HPDE6-E6E7 (cell line): ENCODE data around the gene IL17RE.
"Not testable (repeated sequence)": the region's sequence is repeated elsewhere in the genome, so short reads cannot be mapped to it uniquely, and the experiment has no call there.

Experiments
- DNase-seq: peaks from one replicate; pipeline ENCODE4 v3.0.0; 2011; ENCODE audit warnings: missing footprints; ENCODE audit errors: extremely low spot score

IL17RE gene

GRCh38 chr3:9934235-9934621 is 31.6 kb downstream of the IL17RE start:
- DNase-seq = no peak

- DNase-seq = no peak
Measured at GRCh38 chr3:9934993-9935392, 32.3 kb downstream of the IL17RE start.

GRCh38 chr3:9935966-9936510 is 33.4 kb downstream of the IL17RE start:
- no peak for DNase-seq

- no peak for DNase-seq
Measured at GRCh38 chr3:9937486-9938238, 35.0 kb downstream of the IL17RE start.

- DNase-seq = no peak
Measured at GRCh38 chr3:9938966-9939365, 36.3 kb downstream of the IL17RE start.

GRCh38 chr3:9939906-9940305 is 37.3 kb downstream of the IL17RE start:
- not testable (repeated sequence) for DNase-seq

GRCh38 chr3:9940746-9941145 is 38.1 kb downstream of the IL17RE start:
- no peak for DNase-seq

GRCh38 chr3:9942164-9942563 is 39.5 kb downstream of the IL17RE start:
- no peak for DNase-seq

- no peak for DNase-seq
Measured at GRCh38 chr3:9942934-9943690, 40.5 kb downstream of the IL17RE start.

GRCh38 chr3:9944271-9944670 is 41.6 kb downstream of the IL17RE start:
- no peak for DNase-seq

GRCh38 chr3:9945358-9945757 is 42.7 kb downstream of the IL17RE start:
- no peak for DNase-seq

- no peak for DNase-seq
Measured at GRCh38 chr3:9946112-9947024, 43.7 kb downstream of the IL17RE start.

- DNase-seq = no peak
Measured at GRCh38 chr3:9947025-9947995, 44.7 kb downstream of the IL17RE start.

GRCh38 chr3:9948586-9948985 is 45.9 kb downstream of the IL17RE start:
- DNase-seq = no peak

GRCh38 chr3:9949115-9949514 is 46.5 kb downstream of the IL17RE start:
- no peak for DNase-seq

GRCh38 chr3:9949626-9950025 is 47.0 kb downstream of the IL17RE start:
- no peak for DNase-seq

GRCh38 chr3:9951126-9951525 is 48.5 kb downstream of the IL17RE start:
- no peak for DNase-seq

GRCh38 chr3:9951598-9951961 is 48.9 kb downstream of the IL17RE start:
- no peak for DNase-seq

- no peak for DNase-seq
Measured at GRCh38 chr3:9951962-9952805, 49.5 kb downstream of the IL17RE start, which contains the start of gene PRRT3. TSS of gene PRRT3 (minus strand) at chr3:9952408. CDS start at chr3:9950115, 2,293 bp downstream.

- no peak for DNase-seq
Measured at GRCh38 chr3:9955067-9955502, 52.4 kb downstream of the IL17RE start.
